Breast epithelium (tissue), 3 donors: Measurements from ENCODE around the gene CENPP.

ENCODE experiments used
- CTCF ChIP-seq, 3 donors: fragments of 450-650 bp; IDR thresholded peaks; one replicate each; pipeline ENCODE4 v1.5.1; 2016 to 2017; ENCODE audit warnings: antibody characterized with exemption in 3 of 3, mild to moderate bottlenecking in 3 of 3, moderate library complexity in 3 of 3
- POLR2A ChIP-seq: fragments of 450-650 bp; IDR thresholded peaks from one replicate; pipeline ENCODE4 v1.6.1; 2016; ENCODE audit warnings: antibody characterized with exemption, mild to moderate bottlenecking, moderate library complexity

- TF ChIP-seq CTCF (IDR thresholded peaks at IDR 0.05), result no peak
- TF ChIP-seq POLR2A, result no peak
Observed at GRCh38 chr9:92655896-92656536, 330.3 kb downstream of the CENPP start.
